ENCODE data around the gene CXXC5. TPM values are rescaled to one million over a fixed set of nuclear protein-coding genes. Genes with fewer than 3 reads are reported as not detected.
A peak's percentile ranks its signal among the peaks of the same experiment; 100 is the strongest.

Gene CXXC5
- total and polyA plus RNA-seq, 2 experiments from 2014 or later: 70.4 to 122 TPM

DNA sequence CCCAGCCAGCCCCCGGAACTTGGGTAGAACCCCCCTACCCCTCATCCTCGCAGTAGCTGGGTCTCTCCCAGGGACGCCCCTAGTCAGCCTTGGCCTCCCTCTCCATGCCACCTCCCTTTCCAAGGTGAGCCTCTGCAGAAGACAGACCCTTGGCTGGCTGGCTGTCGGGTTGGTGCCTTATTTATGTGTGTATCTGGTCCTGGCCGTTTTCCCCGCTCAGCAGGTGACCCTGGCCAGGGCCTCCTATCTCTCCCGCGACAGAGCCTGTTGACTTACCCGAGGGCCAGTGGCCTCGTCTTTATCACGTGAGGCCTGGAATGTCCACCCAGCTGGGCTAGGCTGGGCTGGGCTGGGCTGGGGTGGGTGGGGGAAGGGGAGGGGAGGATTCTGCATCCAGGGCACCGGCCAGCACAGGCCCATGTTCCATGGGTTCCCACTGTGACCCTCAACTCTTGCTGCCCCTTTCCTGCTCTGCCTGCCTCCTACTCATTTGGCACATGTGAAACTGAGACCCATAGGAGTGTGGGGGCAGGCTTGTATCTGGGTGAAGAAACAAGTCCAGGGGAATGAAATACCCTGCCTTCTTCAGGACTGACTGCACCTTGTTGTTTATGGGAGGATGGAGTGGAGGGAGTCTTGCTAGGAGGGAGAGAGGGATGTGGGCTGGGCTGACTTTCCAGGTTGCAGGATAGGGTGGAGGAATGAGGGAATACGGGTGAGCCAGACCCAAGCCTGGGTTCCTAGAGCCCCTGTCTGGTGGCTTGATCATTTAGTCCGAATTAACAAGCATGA, 3.1 kb downstream of the CXXC5 start:
- DNase-seq (ENCODE audit: low read depth in 1 of 2, low spot score in 1 of 2): peak in 1 of 2 donors; percentile 85
- no peaks in the 10 kb centered on the region for H3K27me3 ChIP-seq
- H3K4me1 ChIP-seq (ENCODE audit: low read depth): peaks cover 54% of the 10 kb centered on the region
- peak overlapping the region; percentile 99 for H3K27ac ChIP-seq
- H3K9me3 ChIP-seq (ENCODE audit: low read depth): no peaks in the 10 kb centered on the region
- TF ChIP-seq, protein P1, sequence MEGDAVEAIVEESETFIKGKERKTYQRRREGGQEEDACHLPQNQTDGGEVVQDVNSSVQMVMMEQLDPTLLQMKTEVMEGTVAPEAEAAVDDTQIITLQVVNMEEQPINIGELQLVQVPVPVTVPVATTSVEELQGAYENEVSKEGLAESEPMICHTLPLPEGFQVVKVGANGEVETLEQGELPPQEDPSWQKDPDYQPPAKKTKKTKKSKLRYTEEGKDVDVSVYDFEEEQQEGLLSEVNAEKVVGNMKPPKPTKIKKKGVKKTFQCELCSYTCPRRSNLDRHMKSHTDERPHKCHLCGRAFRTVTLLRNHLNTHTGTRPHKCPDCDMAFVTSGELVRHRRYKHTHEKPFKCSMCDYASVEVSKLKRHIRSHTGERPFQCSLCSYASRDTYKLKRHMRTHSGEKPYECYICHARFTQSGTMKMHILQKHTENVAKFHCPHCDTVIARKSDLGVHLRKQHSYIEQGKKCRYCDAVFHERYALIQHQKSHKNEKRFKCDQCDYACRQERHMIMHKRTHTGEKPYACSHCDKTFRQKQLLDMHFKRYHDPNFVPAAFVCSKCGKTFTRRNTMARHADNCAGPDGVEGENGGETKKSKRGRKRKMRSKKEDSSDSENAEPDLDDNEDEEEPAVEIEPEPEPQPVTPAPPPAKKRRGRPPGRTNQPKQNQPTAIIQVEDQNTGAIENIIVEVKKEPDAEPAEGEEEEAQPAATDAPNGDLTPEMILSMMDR (IDR thresholded peaks at IDR 0.05; ENCODE audit: low read depth, low read length): no peak
- no peaks in the 10 kb centered on the region for H3K36me3 ChIP-seq
- H3K4me3 ChIP-seq: peak overlapping the region; percentile 75

GRCh38 chr5:139651853-139652787, 4.0 kb downstream of the CXXC5 start:
- H3K27me3 ChIP-seq: no peaks in the 10 kb centered on the region
- H3K27ac ChIP-seq: peak overlapping the region; percentile 99
- H3K4me3 ChIP-seq: no peak overlapping the region
- no peaks in the 10 kb centered on the region for H3K36me3 ChIP-seq
- TF ChIP-seq, protein P1 (IDR thresholded peaks at IDR 0.05; ENCODE audit: low read depth, low read length): no peak
- no peaks in the 10 kb centered on the region for H3K9me3 ChIP-seq (ENCODE audit: low read depth)
- DNase-seq (ENCODE audit: low read depth in 1 of 2, low spot score in 1 of 2): peak; percentile 66 to 67
- peaks cover 51% of the 10 kb centered on the region for H3K4me1 ChIP-seq (ENCODE audit: low read depth)

GRCh38 chr5:139652788-139653241, 4.7 kb downstream of the CXXC5 start:
- TF ChIP-seq, protein P1 (IDR thresholded peaks at IDR 0.05; ENCODE audit: low read depth, low read length): no peak
- Histone ChIP-seq H3K4me3 (no peak overlapping the region), H3K4me1 (ENCODE audit: low read depth) (peaks cover 52% of the 10 kb centered on the region), H3K27ac (peak overlapping the region; percentile 99), H3K27me3 (no peaks in the 10 kb centered on the region), H3K9me3 (ENCODE audit: low read depth) (no peaks in the 10 kb centered on the region), H3K36me3 (no peaks in the 10 kb centered on the region)
- no peak for DNase-seq (ENCODE audit: low read depth in 1 of 2, low spot score in 1 of 2)

- Histone ChIP-seq H3K4me3 (no peak overlapping the region), H3K27ac (peak overlapping the region; percentile 99), H3K36me3 (no peaks in the 10 kb centered on the region), H3K4me1 (ENCODE audit: low read depth) (peaks cover 60% of the 10 kb centered on the region), H3K27me3 (no peaks in the 10 kb centered on the region), H3K9me3 (ENCODE audit: low read depth) (no peaks in the 10 kb centered on the region)
- no peak for DNase-seq (ENCODE audit: low read depth in 1 of 2, low spot score in 1 of 2)
- TF ChIP-seq, protein P1 (IDR thresholded peaks at IDR 0.05; ENCODE audit: low read depth, low read length): no peak
These were observed 5.5 kb downstream of the CXXC5 start for GRCh38 chr5:139653616-139654015.

- no peaks in the 10 kb centered on the region for H3K36me3 ChIP-seq
- H3K27me3 ChIP-seq: no peaks in the 10 kb centered on the region
- TF ChIP-seq, protein P1 (IDR thresholded peaks at IDR 0.05; ENCODE audit: low read depth, low read length): no peak
- DNase-seq (ENCODE audit: low read depth in 1 of 2, low spot score in 1 of 2): no peak
- H3K9me3 ChIP-seq (ENCODE audit: low read depth): no peaks in the 10 kb centered on the region
- peak overlapping the region; percentile 99 for H3K27ac ChIP-seq
- no peak overlapping the region for H3K4me3 ChIP-seq
- H3K4me1 ChIP-seq (ENCODE audit: low read depth): peaks cover 68% of the 10 kb centered on the region
These were observed 6.3 kb downstream of the CXXC5 start for GRCh38 chr5:139654464-139654863.

Data from cardiac muscle cell (in vitro differentiated cells and primary cell).